H1 (cell line): ENCODE measurements around the gene PQBP1. TPM values are rescaled to one million over a fixed set of nuclear protein-coding genes. Genes with fewer than 3 reads are reported as not detected.

Experiments used
- CTCF ChIA-PET: fragments of 300-600 bp; sonication (Branson Sonifier 250); formaldehyde crosslinking; loops from one replicate; lab custom pipeline; 2021; ENCODE audit not compliant: partially characterized antibody; lab: Charles Lee
- POLR2A ChIA-PET: fragments of 300-600 bp; sonication (Branson Sonifier 250); formaldehyde crosslinking; loops from one replicate; lab custom pipeline; 2021; ENCODE audit warnings: inconsistent platforms; ENCODE audit not compliant: partially characterized antibody; lab: Charles Lee
- DNase-seq, 2 experiments: peaks; one replicate each; pipeline versions ENCODE4 v3.0.0 to v3.0.0-alpha.2; 2010 to 2022; ENCODE audit warnings: low spot score in 2 of 2, low read depth in 1 of 2, mixed read lengths in 1 of 2
- FAIRE-seq: peaks from 2 replicates; lab custom pipeline; 2011; peaks lifted over from hg19 to GRCh38; lab: Jason Lieb, UNC
- H2AFZ ChIP-seq: 2 replicates; pipeline ENCODE4 v1.8.1; 2012; ENCODE audit warnings: low read length, inconsistent platforms
- H2AK5ac ChIP-seq: 2 replicates; pipeline ENCODE4 v1.6.1; 2013; ENCODE audit warnings: low read depth, low read length
- H2BK120ac ChIP-seq: replicated peaks from 2 replicates; pipeline ENCODE3; 2013; ENCODE audit warnings: low read depth, low read length, inconsistent platforms
- H2BK12ac ChIP-seq: 2 replicates; pipeline ENCODE4 v1.6.1; 2013; ENCODE audit warnings: low read depth, low read length
- H2BK15ac ChIP-seq: 2 replicates; pipeline ENCODE4 v1.6.1; 2013; ENCODE audit warnings: low read length
- H2BK20ac ChIP-seq: 2 replicates; pipeline ENCODE4 v1.6.1; 2013; ENCODE audit warnings: low read length
- H2BK5ac ChIP-seq: 2 replicates; pipeline ENCODE4 v1.6.1; 2013; ENCODE audit warnings: low read depth, low read length
- H3K14ac ChIP-seq: 2 replicates; pipeline ENCODE4 v1.6.1; 2013; ENCODE audit warnings: inconsistent platforms; ENCODE audit not compliant: insufficient read length
- H3K18ac ChIP-seq: 2 replicates; pipeline ENCODE4 v1.6.1; 2013; ENCODE audit warnings: low read length; ENCODE audit errors: extremely low read depth
- H3K23ac ChIP-seq: 2 replicates; pipeline ENCODE4 v1.6.1; 2013; ENCODE audit warnings: inconsistent platforms; ENCODE audit not compliant: insufficient read length
- H3K23me2 ChIP-seq: 2 replicates; pipeline ENCODE4 v1.6.1; 2013; ENCODE audit warnings: low read depth, low read length
- H3K27ac ChIP-seq: 2 replicates; pipeline ENCODE4 v1.6.1; 2011; ENCODE audit warnings: low read depth, low read length, inconsistent platforms
- H3K27me3 ChIP-seq, 4 experiments: replicated peaks in 1 of 4; 1 replicate in 1 of 4; 2 replicates in 3 of 4; pipeline versions ENCODE4 v1.6.1 to v1.8.1; 2011 to 2013; ENCODE audit warnings: low read length in 3 of 4, mild to moderate bottlenecking in 3 of 4, inconsistent platforms in 2 of 4, mixed read lengths in 2 of 4, moderate library complexity in 1 of 4; ENCODE audit not compliant: control insufficient read depth in 3 of 4, insufficient read depth in 3 of 4; ENCODE audit errors: extremely low read depth in 1 of 4
- H3K36me3 ChIP-seq, 4 experiments: 2 replicates each; pipeline versions ENCODE4 v1.6.1 to v1.8.1; 2011 to 2013; ENCODE audit warnings: mild to moderate bottlenecking in 4 of 4, low read length in 3 of 4, moderate library complexity in 2 of 4, control low read depth in 1 of 4, inconsistent platforms in 1 of 4; ENCODE audit not compliant: insufficient read depth in 4 of 4, control insufficient read depth in 2 of 4
- H3K4ac ChIP-seq: replicated peaks from 2 replicates; pipeline ENCODE3; 2013; ENCODE audit warnings: low read length, low read depth, mixed read lengths, inconsistent platforms; ENCODE audit not compliant: insufficient read length
- H3K4me1 ChIP-seq, 4 experiments: replicated peaks in 1 of 4; 1 replicate in 1 of 4; 2 replicates in 3 of 4; pipeline versions ENCODE4 v1.6.1 to v1.8.1; 2011 to 2013; ENCODE audit warnings: low read length in 3 of 4, inconsistent platforms in 2 of 4, mixed read lengths in 1 of 4; ENCODE audit not compliant: insufficient read depth in 4 of 4, control insufficient read depth in 3 of 4
- H3K4me2 ChIP-seq, 2 experiments: 2 replicates each; pipeline versions ENCODE4 v1.6.1 to v1.8.1; 2011 to 2013; ENCODE audit warnings: low read depth in 2 of 2, low read length in 2 of 2, control low read depth in 1 of 2, inconsistent platforms in 1 of 2, mild to moderate bottlenecking in 1 of 2; ENCODE audit not compliant: insufficient read depth in 1 of 2
- H3K4me3 ChIP-seq, 4 experiments: fragments of 200-600, 300-600 bp in 1 of 4; sonication (generic), shearing (Covaris generic), sonication (Bioruptor Twin) in 1 of 4; 2 replicates each; pipeline versions ENCODE4 v1.5.1 to v1.8.1; 2011 to 2016; ENCODE audit warnings: low read length in 4 of 4, low read depth in 3 of 4, control low read depth in 2 of 4, inconsistent platforms in 2 of 4, mild to moderate bottlenecking in 2 of 4, mixed read lengths in 1 of 4, moderate library complexity in 1 of 4; ENCODE audit not compliant: insufficient read depth in 2 of 4; ENCODE audit errors: extremely low read depth in 1 of 4
- H3K56ac ChIP-seq: replicated peaks from 2 replicates; pipeline ENCODE3; 2013; ENCODE audit warnings: low read depth, mild to moderate bottlenecking, mixed read lengths, low read length, inconsistent platforms; ENCODE audit not compliant: insufficient read length
- H3K79me1 ChIP-seq: 2 replicates; pipeline ENCODE4 v1.6.1; 2013; ENCODE audit warnings: low read depth, low read length, control low read depth
- H3K79me2 ChIP-seq, 2 experiments: 2 replicates each; pipeline versions ENCODE4 v1.6.1 to v1.8.1; 2012 to 2013; ENCODE audit warnings: low read length in 2 of 2, mild to moderate bottlenecking in 2 of 2, inconsistent platforms in 1 of 2; ENCODE audit not compliant: insufficient read depth in 2 of 2, control insufficient read depth in 1 of 2
- H3K9ac ChIP-seq, 4 experiments: replicated peaks in 1 of 4; 1 replicate in 1 of 4; 2 replicates in 3 of 4; pipeline versions ENCODE4 v1.6.1 to v1.8.1; 2011 to 2013; ENCODE audit warnings: low read depth in 3 of 4, low read length in 3 of 4, control low read depth in 2 of 4, mild to moderate bottlenecking in 2 of 4, moderate library complexity in 2 of 4, inconsistent platforms in 1 of 4; ENCODE audit errors: extremely low read depth in 1 of 4
- H3K9me3 ChIP-seq, 2 experiments: 2 replicates each; pipeline versions ENCODE4 v1.6.1 to v1.8.1; 2012 to 2013; ENCODE audit warnings: mild to moderate bottlenecking in 2 of 2, moderate library complexity in 2 of 2, control low read depth in 1 of 2, inconsistent platforms in 1 of 2, low read depth in 1 of 2, low read length in 1 of 2, mixed read lengths in 1 of 2; ENCODE audit not compliant: insufficient read depth in 2 of 2
- H4K20me1 ChIP-seq, 2 experiments: replicated peaks in 1 of 2; 2 replicates each; pipeline versions ENCODE3 to v1.8.1; 2011 to 2013; ENCODE audit warnings: inconsistent platforms in 2 of 2, low read length in 2 of 2, mild to moderate bottlenecking in 1 of 2; ENCODE audit not compliant: insufficient read depth in 2 of 2, control insufficient read depth in 1 of 2
- H4K5ac ChIP-seq: 2 replicates; pipeline ENCODE4 v1.6.1; 2013; ENCODE audit warnings: low read length, low read depth, mixed read lengths, inconsistent platforms; ENCODE audit not compliant: insufficient read length
- H4K8ac ChIP-seq: 2 replicates; pipeline ENCODE4 v1.8.0; 2013; ENCODE audit warnings: mild to moderate bottlenecking, moderate library complexity, low read length, inconsistent platforms; ENCODE audit not compliant: insufficient read depth; ENCODE audit errors: extremely low read depth
- H4K91ac ChIP-seq: replicated peaks from 2 replicates; pipeline ENCODE3; 2013; ENCODE audit warnings: low read length, mixed read lengths, inconsistent platforms; ENCODE audit not compliant: insufficient read length
- CREB1 ChIP-seq: IDR thresholded peaks from 2 replicates; pipeline ENCODE4 v1.6.1; 2012; ENCODE audit warnings: inconsistent platforms
- SRF ChIP-seq: IDR thresholded peaks from 2 replicates; pipeline ENCODE4 v1.6.1; 2011; ENCODE audit warnings: mild to moderate bottlenecking, low read depth, low read length, moderate library complexity
- WGBS, 2 experiments: shearing (Covaris generic) in 1 of 2; methylation state at CpG; one replicate each; pipeline versions ENCODE4 v1.1.6 to v1.1.7; 2013 to 2015; ENCODE audit warnings: low lambda C conversion rate in 2 of 2, mixed read lengths in 2 of 2, inconsistent platforms in 1 of 2, low coverage in 1 of 2, missing lambda C conversion rate in 1 of 2; ENCODE audit not compliant: insufficient replicate concordance in 2 of 2, insufficient coverage in 1 of 2, insufficient read length in 1 of 2; ENCODE audit errors: extremely low coverage in 1 of 2, missing lambda C conversion rate in 1 of 2; 5-methylcytosine and 5-hydroxymethylcytosine counted together
- polyA plus RNA-seq, 7 experiments: library from polyadenylated mRNA; depleted of rRNA in 3 of 7; stranded (reverse) in 5 of 7; unstranded in 2 of 7; fragments of >200 nt in 5 of 7; fragments of 200-250 nt in 2 of 7; gene quantifications; 1 replicate in 5 of 7; 2 replicates in 1 of 7; 4 replicates in 1 of 7; pipeline versions ENCODE4 v1.2.1 to v1.2.3, GENCODE V29; 2011 to 2013; ENCODE audit warnings: missing spikeins in 2 of 7, mixed read lengths in 2 of 7
- total RNA-seq: library from RNA; stranded (reverse); fragmentation: NEBNext Ultra II Directional; extraction: Animal tissue kit (Norgen Biotek cat#: 25700); gene quantifications from 2 replicates; pipeline ENCODE4 v1.2.1, GENCODE V29; 2021

Gene PQBP1
- total and polyA plus RNA-seq, 2 of the 8 experiments (the other 6 are each of a cell fraction or from before 2014, with no cell fraction given) = 91.7 to 95.9 TPM

DNA sequence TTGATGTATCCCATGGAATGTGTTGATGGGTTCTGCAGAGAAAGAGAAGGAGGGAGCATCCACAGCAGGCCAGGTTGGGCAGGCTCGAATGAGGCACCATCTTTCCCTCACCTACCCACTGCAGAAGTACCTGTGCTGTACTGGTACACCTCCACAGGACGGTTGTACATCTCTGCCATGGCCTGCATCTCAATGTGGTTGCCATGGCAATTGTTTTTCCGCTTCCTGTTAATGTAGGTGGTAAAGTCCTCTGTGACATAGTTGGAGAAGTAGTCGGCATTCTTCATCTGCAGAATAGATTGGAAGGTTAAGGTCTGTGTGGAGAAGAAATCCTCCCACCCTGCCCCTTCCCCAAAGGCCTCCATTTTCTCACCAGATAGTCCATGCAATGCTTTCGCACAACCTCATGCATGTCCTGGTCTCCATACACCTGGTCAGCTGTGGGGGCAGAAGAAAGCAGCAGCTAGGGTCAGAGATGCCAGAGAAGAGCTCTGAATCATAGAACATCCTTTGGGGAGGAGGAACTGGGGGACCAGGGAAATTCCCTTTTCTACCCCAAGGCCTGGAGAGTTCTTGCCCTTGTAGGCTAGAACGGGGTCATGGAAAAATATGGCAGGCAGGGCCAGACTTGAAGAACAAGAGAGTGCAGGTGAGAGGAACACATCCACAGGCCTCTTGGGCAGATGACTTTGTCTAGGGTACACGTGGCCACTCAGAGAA is 37.0 kb downstream of the PQBP1 start:
- H2AFZ ChIP-seq = no peak overlapping the region
- WGBS, 2 experiments = 90% methylated on average over 7 of the region's 7 CpGs; no CpG with 5 or more reads in 1 of the 2 experiments
- no peak overlapping the region for H2BK12ac ChIP-seq
- no peaks in the 10 kb centered on the region for H3K9me3 ChIP-seq
- no peak overlapping the region for H3K27ac ChIP-seq
- no peaks in the 10 kb centered on the region for H3K79me1 ChIP-seq
- no peaks in the 10 kb centered on the region for H3K27me3 ChIP-seq
- no peak overlapping the region for H3K18ac ChIP-seq
- DNase-seq = no peak
- no peak overlapping the region for H3K56ac ChIP-seq
- H4K8ac ChIP-seq = no peak overlapping the region; the same call in 1 of the 2 replicates
- ChIA-PET CTCF (interaction anchor here (1.0 kb wide), 1 partner anchor 23 kb away, joined by 3 read pairs; no protein-coding TSS in a partner anchor), POLR2A (interaction anchor here (21.5 kb wide), 1 partner anchor 20 kb away, joined by 572 read pairs; the partner anchor contains the start of genes PIM2 and SLC35A2)
- no peak overlapping the region for H2BK15ac ChIP-seq
- H3K79me2 ChIP-seq = peaks cover 0 to 37% of the 10 kb centered on the region in 2 experiments; a peak in 2 of 4 replicates
- no peak overlapping the region for H3K4ac ChIP-seq
- no peak overlapping the region for H4K91ac ChIP-seq
- no peak overlapping the region for H2BK5ac ChIP-seq
- no peak overlapping the region for H4K5ac ChIP-seq
- no peaks in the 10 kb centered on the region for H3K23me2 ChIP-seq
- no peak overlapping the region for H3K4me3 ChIP-seq
- no peak for FAIRE-seq
- H3K36me3 ChIP-seq = peaks cover 0 to 33% (median 11%) of the 10 kb centered on the region in 4 experiments; a peak in 6 of 8 replicates
- H3K4me1 ChIP-seq = peaks cover 0 to 12% (median 3%) of the 10 kb centered on the region in 4 experiments; a peak in 6 of 7 replicates
- H2BK20ac ChIP-seq = no peak overlapping the region
- no peak overlapping the region for H3K9ac ChIP-seq
- H3K23ac ChIP-seq = no peak overlapping the region
- TF ChIP-seq CREB1 = no peak
- no peak for TF ChIP-seq SRF
- no peak overlapping the region for H3K4me2 ChIP-seq
- no peak overlapping the region for H3K14ac ChIP-seq
- H2BK120ac ChIP-seq = no peak overlapping the region
- no peaks in the 10 kb centered on the region for H4K20me1 ChIP-seq
- H2AK5ac ChIP-seq = no peak overlapping the region
